Esophagus muscularis mucosa (tissue), 4 donors: ENCODE data around the gene ANAPC15.

Experiments
- EP300 ChIP-seq: sonication (generic); formaldehyde crosslinking; IDR thresholded peaks from one replicate; pipeline ENCODE4 v1.6.1; 2017; ENCODE audit warnings: antibody characterized with exemption
- POLR2A ChIP-seq: fragments of 450-650 bp; IDR thresholded peaks from one replicate; pipeline ENCODE4 v1.6.1; 2017; ENCODE audit warnings: antibody characterized with exemption, moderate library complexity, mild to moderate bottlenecking, low read depth
- POLR2AphosphoS5 ChIP-seq, 2 donors: sonication (generic); formaldehyde crosslinking; IDR thresholded peaks; one replicate each; pipeline ENCODE4 v1.6.1; 2017; ENCODE audit warnings: antibody characterized with exemption in 2 of 2
- TF ChIP-seq, protein P1 (sequence below), 3 experiments: fragments of 200-600 bp in 2 of 3; fragments of 450-650 bp in 1 of 3; sonication (generic) in 2 of 3; IDR thresholded peaks; one replicate each; pipeline ENCODE4 v1.5.1; 2017 to 2019; ENCODE audit warnings: antibody characterized with exemption in 3 of 3, mild to moderate bottlenecking in 2 of 3, moderate library complexity in 1 of 3

DNA sequence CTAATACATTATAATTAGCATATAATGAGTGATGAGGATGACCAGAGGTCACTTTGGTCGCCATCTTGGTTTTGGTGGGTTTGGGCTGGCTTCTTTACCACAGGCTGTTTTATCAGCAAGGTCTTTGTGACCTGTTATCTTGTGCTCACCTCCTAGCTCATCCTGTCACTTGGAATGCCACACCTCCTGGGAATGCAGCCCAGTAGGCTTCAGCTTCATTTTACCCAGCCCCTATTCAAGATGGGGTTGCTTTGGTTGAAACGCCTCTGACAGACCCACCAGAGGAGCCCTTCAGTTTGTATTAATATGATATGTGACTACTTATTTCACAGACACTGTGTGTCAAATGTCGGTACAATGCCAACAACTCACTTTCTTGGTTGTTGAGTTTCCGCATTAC is 43.3 kb upstream of the ANAPC15 start:
- TF ChIP-seq, protein P1, sequence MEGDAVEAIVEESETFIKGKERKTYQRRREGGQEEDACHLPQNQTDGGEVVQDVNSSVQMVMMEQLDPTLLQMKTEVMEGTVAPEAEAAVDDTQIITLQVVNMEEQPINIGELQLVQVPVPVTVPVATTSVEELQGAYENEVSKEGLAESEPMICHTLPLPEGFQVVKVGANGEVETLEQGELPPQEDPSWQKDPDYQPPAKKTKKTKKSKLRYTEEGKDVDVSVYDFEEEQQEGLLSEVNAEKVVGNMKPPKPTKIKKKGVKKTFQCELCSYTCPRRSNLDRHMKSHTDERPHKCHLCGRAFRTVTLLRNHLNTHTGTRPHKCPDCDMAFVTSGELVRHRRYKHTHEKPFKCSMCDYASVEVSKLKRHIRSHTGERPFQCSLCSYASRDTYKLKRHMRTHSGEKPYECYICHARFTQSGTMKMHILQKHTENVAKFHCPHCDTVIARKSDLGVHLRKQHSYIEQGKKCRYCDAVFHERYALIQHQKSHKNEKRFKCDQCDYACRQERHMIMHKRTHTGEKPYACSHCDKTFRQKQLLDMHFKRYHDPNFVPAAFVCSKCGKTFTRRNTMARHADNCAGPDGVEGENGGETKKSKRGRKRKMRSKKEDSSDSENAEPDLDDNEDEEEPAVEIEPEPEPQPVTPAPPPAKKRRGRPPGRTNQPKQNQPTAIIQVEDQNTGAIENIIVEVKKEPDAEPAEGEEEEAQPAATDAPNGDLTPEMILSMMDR (IDR thresholded peaks at IDR 0.05) = no peak
- TF ChIP-seq EP300 (no peak), POLR2A (no peak), POLR2AphosphoS5 (IDR thresholded peaks at IDR 0.05) (no peak)
